ENCODE results near the gene GALC. TPM values are rescaled to one million over a fixed set of nuclear protein-coding genes. Genes with fewer than 3 reads are reported as not detected.

Gene GALC
- total RNA-seq, 3 donors from 2014 or later (not counting 1 experiment from before 2014, with no cell fraction given) = 50.3 to 78.2 (median 67.2) TPM

- Mint-ChIP-seq H3K9me3 (no peaks in the 10 kb centered on the region), H3K36me3 (peaks cover 7% of the 10 kb centered on the region)
- 87% methylated on average over 2 of the region's 2 CpGs for WGBS (ENCODE audit: insufficient coverage)
These were observed 24.6 kb upstream of the GALC start for GRCh38 chr14:88017535-88017934.

GRCh38 chr14:88016768-88017167, 23.8 kb upstream of the GALC start:
- Mint-ChIP-seq H3K4me3 (no peak overlapping the region), H3K9me3 (no peaks in the 10 kb centered on the region), H3K27ac (peak overlapping the region; percentile 73 to 98), H3K27me3 (ENCODE audit: low read depth in 2 of 2) (no peaks in the 10 kb centered on the region), H3K36me3 (peaks cover 7% of the 10 kb centered on the region), H3K4me1 (peaks cover 80 to 83% of the 10 kb centered on the region in 2 donors)
- Histone ChIP-seq H3K27me3 (ENCODE audit: control insufficient read depth, insufficient read depth, low read length) (no peaks in the 10 kb centered on the region), H3K4me1 (ENCODE audit: control insufficient read depth, insufficient read depth, low read length) (peaks cover 34% of the 10 kb centered on the region), H3K9me3 (ENCODE audit: control insufficient read depth, insufficient read depth, low read length) (no peaks in the 10 kb centered on the region), H3K36me3 (ENCODE audit: control insufficient read depth, insufficient read depth, low read length) (peaks cover 39% of the 10 kb centered on the region), H3K27ac (ENCODE audit: low read length) (no peak overlapping the region), H3K4me3 (ENCODE audit: low read length) (no peak overlapping the region)
- 95% methylated on average over 2 of the region's 2 CpGs for WGBS (ENCODE audit: insufficient coverage)
- no peak for TF ChIP-seq CTCF (IDR thresholded peaks at IDR 0.05)
- ATAC-seq (no peak), DNase-seq (no peak)
- intact Hi-C loops (cut with micrococcal nuclease) = no loop called here

More at GRCh38 chr14:88017535-88017934, 24.6 kb upstream of the GALC start:
- ATAC-seq = peak in 1 of 3 donors; percentile 14
- H3K27ac Mint-ChIP-seq = peak overlapping the region; percentile 73 to 98
- Histone ChIP-seq H3K4me1 (ENCODE audit: control insufficient read depth, insufficient read depth, low read length) (peaks cover 29% of the 10 kb centered on the region), H3K27me3 (ENCODE audit: control insufficient read depth, insufficient read depth, low read length) (no peaks in the 10 kb centered on the region), H3K9me3 (ENCODE audit: control insufficient read depth, insufficient read depth, low read length) (no peaks in the 10 kb centered on the region), H3K4me3 (ENCODE audit: low read length) (no peak overlapping the region), H3K27ac (ENCODE audit: low read length) (no peak overlapping the region), H3K36me3 (ENCODE audit: control insufficient read depth, insufficient read depth, low read length) (peaks cover 31% of the 10 kb centered on the region)
- no peak overlapping the region for H3K4me3 Mint-ChIP-seq
- DNase-seq = no peak
- H3K27me3 Mint-ChIP-seq (ENCODE audit: low read depth in 2 of 2) = no peaks in the 10 kb centered on the region
- TF ChIP-seq CTCF (IDR thresholded peaks at IDR 0.05) = no peak
- H3K4me1 Mint-ChIP-seq = peaks cover 80 to 83% of the 10 kb centered on the region in 2 donors
- intact Hi-C loops (cut with micrococcal nuclease) = no loop called here

DNA sequence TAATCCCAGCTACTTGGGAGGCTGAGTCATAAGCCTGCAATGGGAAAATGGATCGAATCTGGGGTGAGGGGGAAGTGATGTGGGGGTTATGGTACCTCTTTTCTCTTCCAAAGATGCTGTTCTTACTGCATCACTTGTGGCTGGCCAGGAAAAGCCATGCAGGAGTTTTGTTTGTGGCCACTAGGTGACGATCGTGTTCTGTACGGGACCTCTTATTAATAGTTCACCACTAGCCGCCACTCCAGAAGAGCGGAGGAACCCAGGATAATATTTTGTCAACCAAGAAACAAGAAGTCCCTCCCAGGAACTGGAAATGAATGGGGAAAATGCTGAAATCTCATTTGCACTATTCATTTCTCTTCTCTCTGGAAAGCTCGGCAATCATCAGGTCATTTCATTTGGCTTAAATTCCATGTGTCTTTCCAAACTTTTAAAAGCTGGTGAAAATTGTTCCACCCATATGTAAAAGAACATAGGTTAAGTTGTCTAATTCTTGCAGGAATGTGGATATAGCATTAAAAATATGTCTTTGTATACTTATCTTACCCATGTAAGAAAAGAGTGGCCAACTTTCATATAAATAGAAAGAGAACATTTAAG, 20.9 kb upstream of the GALC start:
- H3K27me3 Mint-ChIP-seq (ENCODE audit: low read depth in 2 of 2) = no peaks in the 10 kb centered on the region
- peak overlapping the region; percentile 56 for H3K27ac ChIP-seq (ENCODE audit: low read length)
- H3K27ac Mint-ChIP-seq = peak overlapping the region; percentile 96 to 98
- H3K9me3 Mint-ChIP-seq = no peaks in the 10 kb centered on the region
- H3K27me3 ChIP-seq (ENCODE audit: control insufficient read depth, insufficient read depth, low read length) = no peaks in the 10 kb centered on the region
- H3K4me1 ChIP-seq (ENCODE audit: control insufficient read depth, insufficient read depth, low read length) = peaks cover 40% of the 10 kb centered on the region
- peak; percentile 55 to 70 for DNase-seq
- H3K36me3 ChIP-seq (ENCODE audit: control insufficient read depth, insufficient read depth, low read length) = peaks cover 59% of the 10 kb centered on the region
- TF ChIP-seq CTCF (IDR thresholded peaks at IDR 0.05) = peak; percentile 90
- WGBS (ENCODE audit: insufficient coverage) = 20% methylated on average over 7 of the region's 7 CpGs
- H3K36me3 Mint-ChIP-seq = peaks cover 24% of the 10 kb centered on the region
- ATAC-seq = peak; percentile 86 to 87 (median 87)
- intact Hi-C loops (cut with micrococcal nuclease) = loop anchor here (1.0 to 5.0 kb wide), 2 partner anchors 154 to 548 kb away; partner anchors contain the start of gene ZC3H14
- no peaks in the 10 kb centered on the region for H3K9me3 ChIP-seq (ENCODE audit: control insufficient read depth, insufficient read depth, low read length)
- H3K4me3 Mint-ChIP-seq = peak overlapping the region; percentile 75
- H3K4me1 Mint-ChIP-seq = peaks cover 81 to 84% of the 10 kb centered on the region in 2 donors
- H3K4me3 ChIP-seq (ENCODE audit: low read length) = no peak overlapping the region

All from natural killer cell (primary cell).